Neutrophil (primary cell): Measurements from ENCODE around the gene ACSF3.

Experiments
- H3K27ac ChIP-seq: fragments of 200-600 bp; sonication (generic); 2 replicates; pipeline ENCODE4 v1.5.1; 2016; ENCODE audit warnings: mild to moderate bottlenecking, moderate library complexity
- H3K27me3 ChIP-seq: fragments of 200-600 bp; sonication (generic); 2 replicates; pipeline ENCODE4 v1.6.0; 2016; ENCODE audit warnings: mild to moderate bottlenecking
- H3K36me3 ChIP-seq: fragments of 200-600 bp; sonication (generic); 2 replicates; pipeline ENCODE4 v1.5.1; 2017
- H3K4me1 ChIP-seq, 2 experiments: fragments of 200-600 bp in 1 of 2; sonication (generic) in 1 of 2; 1 replicate in 1 of 2; 2 replicates in 1 of 2; pipeline versions ENCODE4 v1.5.1 to v1.6.1; 2013 to 2016; ENCODE audit warnings: low read depth in 1 of 2, low read length in 1 of 2, mild to moderate bottlenecking in 1 of 2, moderate library complexity in 1 of 2; ENCODE audit not compliant: control insufficient read depth in 1 of 2, insufficient read depth in 1 of 2
- H3K4me3 ChIP-seq, 2 experiments: fragments of 200-600 bp in 1 of 2; sonication (generic) in 1 of 2; 1 replicate in 1 of 2; 2 replicates in 1 of 2; pipeline ENCODE4 v1.5.1; 2013 to 2016; ENCODE audit warnings: low read depth in 1 of 2, low read length in 1 of 2, mild to moderate bottlenecking in 1 of 2, moderate library complexity in 1 of 2
- H3K9me3 ChIP-seq: fragments of 200-600 bp; sonication (generic); 2 replicates; pipeline ENCODE4 v1.5.1; 2016
- CTCF ChIP-seq: fragments of 200-600 bp; sonication (generic); IDR thresholded peaks from 2 replicates; pipeline ENCODE4 v1.5.1; 2016; ENCODE audit warnings: antibody characterized with exemption

The ACSF3 gene

GRCh38 chr16:89132194-89133005 lies 38.7 kb downstream of the ACSF3 start:
- H3K9me3 ChIP-seq, result peaks cover 3% of the 10 kb centered on the region
- no peaks in the 10 kb centered on the region for H3K4me1 ChIP-seq
- TF ChIP-seq CTCF, result no peak
- H3K27ac ChIP-seq, result no peak overlapping the region
- no peak overlapping the region for H3K4me3 ChIP-seq
- H3K36me3 ChIP-seq, result peaks cover 42% of the 10 kb centered on the region
- no peaks in the 10 kb centered on the region for H3K27me3 ChIP-seq

DNA sequence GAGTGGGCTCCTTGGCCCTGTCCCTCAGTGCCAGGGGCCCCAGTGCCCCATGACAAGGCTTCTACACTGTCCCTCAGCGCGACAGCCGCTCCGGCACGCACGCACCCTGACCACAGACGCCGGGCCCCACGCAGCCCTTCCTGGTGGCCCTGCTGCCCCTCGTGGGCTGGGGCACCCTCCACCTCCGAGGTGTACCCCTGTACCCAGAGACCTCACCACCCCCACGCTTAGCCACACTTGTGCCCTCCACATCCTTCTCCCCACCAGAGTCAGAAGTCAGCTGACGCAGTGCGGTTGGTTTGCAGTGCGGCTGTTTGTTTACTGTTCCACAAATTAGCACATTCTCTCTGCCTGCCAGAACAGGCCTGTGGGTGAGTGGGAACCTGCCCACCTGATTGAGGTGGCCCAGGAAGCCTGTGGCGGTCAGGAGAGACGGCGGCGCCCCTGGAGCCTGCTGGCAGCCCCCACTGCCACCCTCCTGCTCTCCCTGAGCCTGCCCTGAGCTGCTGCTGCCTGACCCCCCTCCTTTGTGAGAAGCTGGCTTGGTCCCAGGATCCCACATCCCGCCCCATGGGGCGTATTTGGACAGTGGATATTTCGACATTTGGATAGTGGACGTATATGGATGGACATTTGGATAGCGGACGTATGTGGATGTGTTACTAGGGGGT lies 39.9 kb downstream of the ACSF3 start:
- no peak for TF ChIP-seq CTCF
- H3K27ac ChIP-seq, result no peak overlapping the region

GRCh38 chr16:89134269-89134668 lies 40.6 kb downstream of the ACSF3 start:
- no peak for TF ChIP-seq CTCF
- H3K27me3 ChIP-seq, result no peaks in the 10 kb centered on the region
- peaks cover 2% of the 10 kb centered on the region for H3K9me3 ChIP-seq
- H3K36me3 ChIP-seq, result peaks cover 51% of the 10 kb centered on the region
- no peak overlapping the region for H3K27ac ChIP-seq
- no peak overlapping the region for H3K4me3 ChIP-seq
- no peaks in the 10 kb centered on the region for H3K4me1 ChIP-seq

More for the DNA sequence above, 39.9 kb downstream of the ACSF3 start:
- no peak overlapping the region for H3K4me3 ChIP-seq
- peaks cover 3% of the 10 kb centered on the region for H3K9me3 ChIP-seq
- peaks cover 50% of the 10 kb centered on the region for H3K36me3 ChIP-seq
- no peaks in the 10 kb centered on the region for H3K27me3 ChIP-seq
- no peaks in the 10 kb centered on the region for H3K4me1 ChIP-seq

GRCh38 chr16:89135166-89135565 lies 41.5 kb downstream of the ACSF3 start:
- Histone ChIP-seq H3K9me3 (no peaks in the 10 kb centered on the region), H3K4me3 (no peak overlapping the region), H3K27me3 (no peaks in the 10 kb centered on the region), H3K27ac (no peak overlapping the region), H3K4me1 (no peaks in the 10 kb centered on the region), H3K36me3 (peaks cover 57% of the 10 kb centered on the region)
- no peak for TF ChIP-seq CTCF

GRCh38 chr16:89135971-89136765 lies 42.5 kb downstream of the ACSF3 start:
- no peak overlapping the region for H3K27ac ChIP-seq
- peaks cover 67% of the 10 kb centered on the region for H3K36me3 ChIP-seq
- no peak overlapping the region for H3K4me3 ChIP-seq
- H3K4me1 ChIP-seq, result no peaks in the 10 kb centered on the region
- no peaks in the 10 kb centered on the region for H3K27me3 ChIP-seq
- no peaks in the 10 kb centered on the region for H3K9me3 ChIP-seq
- TF ChIP-seq CTCF, result no peak
